OCI-M2 (cell line): ENCODE data around the gene ERMAP.
"Not testable (repeated sequence)": the region's sequence is repeated elsewhere in the genome, so short reads cannot be mapped to it uniquely, and the experiment has no call there.

Source experiments
- DNase-seq: peaks from one replicate; lab custom pipeline; 2025; ENCODE audit not compliant: unreplicated experiment; lab: John Stamatoyannopoulos, UW

ERMAP gene

GRCh38 chr1:42806593-42806992 lies 10.3 kb upstream of the ERMAP start:
- DNase-seq = no peak

- DNase-seq = no peak
These were observed 9.8 kb upstream of the ERMAP start for GRCh38 chr1:42807056-42807668.

GRCh38 chr1:42814815-42815214 lies 2.1 kb upstream of the ERMAP start:
- DNase-seq = not testable (repeated sequence)

- no peak for DNase-seq
These were observed 859 bp upstream of the ERMAP start for GRCh38 chr1:42815941-42816584.

DNA sequence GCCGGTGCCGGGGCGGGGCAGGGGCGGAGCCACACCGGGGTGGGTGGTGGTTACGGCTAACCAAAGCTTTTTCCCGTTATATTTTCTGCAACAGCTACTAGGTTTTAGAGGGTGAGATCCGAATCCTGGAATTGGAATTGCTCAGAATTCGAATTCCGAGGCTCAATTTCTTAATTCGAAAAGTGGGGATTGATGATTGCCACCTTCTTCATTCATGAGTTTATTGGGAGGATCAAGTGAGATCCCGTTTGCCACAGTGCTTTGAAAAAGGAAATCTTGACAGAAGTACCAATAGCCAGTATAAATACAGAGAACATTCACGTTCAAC lies 482 bp downstream of the ERMAP start:
- no peak for DNase-seq

GRCh38 chr1:42817976-42818375 lies 1.1 kb downstream of the ERMAP start:
- DNase-seq = no peak

DNA sequence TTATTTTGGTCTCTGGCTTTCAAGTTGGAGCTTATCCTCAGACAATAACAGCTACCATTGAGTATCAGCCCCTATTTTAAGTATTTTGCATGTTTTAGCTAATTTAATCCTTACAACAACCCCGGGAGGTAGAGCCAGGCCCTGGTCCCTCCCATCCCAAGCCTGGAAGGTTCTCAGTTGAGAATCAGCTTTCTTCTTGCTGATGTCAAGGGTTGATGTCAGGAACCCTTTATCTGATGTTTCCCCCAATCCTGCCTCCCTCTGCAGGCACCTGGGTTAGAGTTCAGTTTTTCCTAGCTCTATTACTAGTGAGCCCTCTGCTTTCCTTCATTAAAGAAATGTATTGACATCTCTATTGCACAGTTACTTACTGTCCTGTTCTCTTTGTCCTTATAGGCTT lies 3.9 kb downstream of the ERMAP start:
- no peak for DNase-seq

- no peak for DNase-seq
These were observed 4.8 kb downstream of the ERMAP start for GRCh38 chr1:42821690-42822089.

DNA sequence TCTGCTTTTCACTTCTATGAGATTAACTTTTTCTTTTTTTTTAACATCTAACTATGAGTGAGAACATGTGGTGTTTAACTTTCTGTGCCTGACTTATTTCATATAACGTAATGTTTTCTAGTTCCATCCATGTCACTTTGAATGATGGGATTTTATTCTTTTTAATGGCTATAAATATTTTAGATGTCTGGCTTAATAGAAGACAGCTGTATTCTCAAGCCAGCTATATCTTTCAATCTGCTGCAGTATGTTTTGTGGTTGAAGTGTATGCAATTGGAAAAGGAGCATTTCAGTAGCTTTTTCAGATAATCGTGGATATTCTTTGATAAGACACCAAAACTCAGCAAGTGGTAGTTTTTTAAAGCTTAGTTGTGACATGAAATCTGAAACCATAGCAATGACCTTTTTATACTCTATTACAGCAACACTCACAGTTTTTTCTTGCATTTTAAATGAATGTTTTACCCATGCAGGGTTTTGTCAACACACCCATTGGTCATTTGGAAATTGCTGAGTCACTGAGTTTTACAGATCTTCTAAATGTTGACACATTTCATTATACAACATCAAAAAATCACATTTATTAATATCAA lies 6.0 kb downstream of the ERMAP start:
- DNase-seq = no peak

GRCh38 chr1:42824481-42825035 lies 7.6 kb downstream of the ERMAP start:
- DNase-seq = no peak

DNA sequence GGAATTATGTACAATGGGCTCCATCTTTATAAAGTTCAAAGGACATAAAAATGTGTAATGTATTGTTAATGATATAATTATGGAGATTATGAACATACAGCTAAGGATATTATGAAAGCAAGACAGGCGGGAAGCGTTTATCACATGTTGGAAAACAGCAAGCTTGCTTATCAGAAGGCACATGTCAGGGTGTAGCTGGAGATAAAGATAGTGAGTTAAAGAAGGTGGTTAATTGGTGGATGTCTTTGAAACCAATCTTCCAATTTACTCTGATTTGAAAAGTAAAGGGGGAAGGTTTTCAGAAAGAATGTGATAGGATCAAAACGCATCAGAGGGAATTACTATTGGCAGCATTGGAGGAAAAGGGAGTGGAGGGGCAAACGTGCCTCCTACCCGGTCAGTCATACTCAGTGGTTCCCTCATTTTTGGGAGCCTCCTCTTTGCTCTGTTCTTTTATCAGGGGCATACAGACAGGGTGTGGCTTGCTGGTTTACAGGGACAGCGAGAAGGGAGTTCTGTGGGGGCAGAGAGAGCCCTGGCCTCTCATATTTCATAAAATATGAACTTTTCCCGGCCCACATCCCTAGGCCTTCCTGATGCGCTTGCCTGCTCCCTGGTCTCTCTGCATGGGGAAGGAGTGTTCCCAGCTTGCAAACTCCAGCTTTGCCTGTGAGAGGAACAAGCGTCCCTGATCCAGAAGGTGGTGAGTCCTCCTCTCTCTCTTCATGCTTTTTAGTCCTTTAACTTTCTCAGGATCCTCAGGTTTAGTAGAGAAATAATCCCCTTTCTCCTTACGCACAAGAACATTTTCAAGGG lies 8.3 kb downstream of the ERMAP start:
- peak; percentile 59 for DNase-seq

GRCh38 chr1:42830631-42831030 lies 13.7 kb downstream of the ERMAP start:
- DNase-seq = no peak

DNA sequence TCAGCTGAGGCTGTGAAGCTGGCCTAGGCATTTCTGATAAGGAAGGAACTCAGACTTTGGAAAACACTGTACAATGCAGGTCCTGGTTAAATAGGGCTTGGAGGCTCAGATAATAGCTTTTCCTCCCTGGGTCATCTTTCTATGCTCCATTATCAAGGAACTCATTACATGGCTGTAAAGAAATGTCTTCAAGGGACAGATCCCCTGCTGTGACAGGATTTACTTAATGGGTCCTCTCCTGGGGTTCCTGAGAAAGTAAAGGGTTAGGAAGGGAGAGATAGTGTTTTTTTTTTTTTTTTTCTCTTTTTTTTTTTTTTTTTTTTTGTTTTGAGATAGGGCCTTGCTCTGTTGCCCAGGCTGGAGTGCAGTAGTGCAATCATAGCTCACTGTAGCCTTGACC lies 14.4 kb downstream of the ERMAP start:
- DNase-seq = peak; percentile 38

- DNase-seq = no peak
These were observed 15.8 kb downstream of the ERMAP start for GRCh38 chr1:42832641-42833240.

GRCh38 chr1:42833981-42834380 lies 17.1 kb downstream of the ERMAP start:
- DNase-seq = no peak

DNA sequence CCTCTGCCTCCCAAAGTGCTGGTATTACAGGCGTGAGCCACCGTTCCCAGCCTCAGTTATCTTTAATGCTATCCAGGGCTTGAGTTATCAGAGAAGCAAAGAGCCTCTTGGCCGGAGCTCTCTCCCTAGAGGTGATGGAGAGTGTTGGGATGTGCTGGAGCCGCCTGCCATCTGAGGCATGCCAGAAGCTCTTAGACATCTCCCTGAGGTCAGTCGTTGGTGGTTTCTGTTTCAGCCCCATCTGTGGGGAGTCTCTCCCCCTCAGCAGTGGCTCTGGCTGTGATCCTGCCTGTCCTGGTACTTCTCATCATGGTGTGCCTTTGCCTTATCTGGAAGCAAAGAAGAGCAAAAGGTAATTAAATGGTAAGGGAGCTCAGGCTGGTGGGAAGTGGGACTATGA lies 17.9 kb downstream of the ERMAP start:
- DNase-seq = no peak

- DNase-seq = no peak
These were observed 18.5 kb downstream of the ERMAP start for GRCh38 chr1:42835422-42835821.

GRCh38 chr1:42837709-42838108 lies 20.8 kb downstream of the ERMAP start:
- DNase-seq = no peak

DNA sequence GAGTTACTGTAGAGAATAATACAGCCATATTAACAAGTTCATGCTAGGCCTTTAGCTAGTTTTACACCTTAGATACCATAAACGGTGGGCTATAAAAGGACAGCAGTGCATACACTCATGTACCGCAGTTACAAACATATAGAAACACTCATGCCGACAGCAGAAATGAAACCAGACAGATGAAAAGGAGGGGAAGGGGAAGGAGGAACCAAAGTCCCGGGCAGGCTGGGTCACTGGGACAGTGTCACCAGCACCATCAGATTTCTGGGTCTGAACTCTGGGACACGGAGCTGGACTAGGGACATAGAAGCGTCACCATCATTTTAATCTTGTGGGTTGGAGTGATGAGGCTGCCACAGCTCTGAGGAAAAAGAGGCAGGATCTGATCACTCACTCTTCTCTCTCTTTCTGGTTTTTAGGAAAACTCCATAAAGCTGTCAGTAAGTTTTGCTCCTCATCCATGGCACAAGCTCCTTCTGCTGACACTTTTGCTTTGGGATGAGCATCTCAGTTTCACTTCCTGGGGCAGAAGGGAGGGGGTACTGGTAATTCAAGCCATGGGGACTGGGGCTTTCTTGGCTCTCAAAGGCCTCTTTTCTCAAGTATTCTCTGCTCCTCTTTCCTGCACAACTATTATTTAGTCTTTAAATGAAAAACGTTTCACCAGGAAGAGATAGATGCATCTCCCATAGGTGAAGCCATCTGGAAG lies 21.7 kb downstream of the ERMAP start:
- DNase-seq = no peak

DNA sequence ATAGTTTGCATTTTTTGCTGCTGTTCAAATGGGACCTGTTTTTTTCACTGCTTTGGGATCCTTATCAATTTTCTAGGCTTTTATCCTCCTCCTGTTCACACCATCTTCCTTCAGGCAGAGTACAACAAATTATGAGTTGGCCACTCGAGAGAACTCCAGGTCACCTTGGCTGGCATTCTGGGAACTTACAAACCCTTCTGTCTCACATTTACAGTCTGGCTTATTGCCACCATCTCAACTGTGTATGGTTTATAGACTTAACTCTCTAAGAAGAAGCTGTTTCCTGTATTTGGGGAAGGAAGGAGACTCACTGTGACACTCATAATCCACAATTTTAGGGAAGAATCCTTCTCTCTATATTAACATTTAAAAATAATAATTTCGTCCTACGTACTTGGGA lies 24.1 kb downstream of the ERMAP start:
- no peak for DNase-seq
